Astrocyte (in vitro differentiated cells and primary cell): ENCODE measurements around the gene MYO1B. TPM values are rescaled to one million over a fixed set of nuclear protein-coding genes. Genes with fewer than 3 reads are reported as not detected.
A peak's percentile ranks its signal among the peaks of the same experiment; 100 is the strongest.

ENCODE experiments used
- DNase-seq: peaks from one replicate; pipeline ENCODE4 v3.0.0-alpha.2; 2010; ENCODE audit warnings: low read depth
- FAIRE-seq: peaks from 2 replicates; lab custom pipeline; 2011; peaks lifted over from hg19 to GRCh38; lab: Jason Lieb, UNC
- H2AFZ ChIP-seq: 2 replicates; pipeline ENCODE4 v1.6.0; 2012; ENCODE audit warnings: low read depth, low read length, inconsistent platforms
- H3K27ac ChIP-seq: 2 replicates; pipeline ENCODE4 v1.5.1; 2011; ENCODE audit warnings: low read depth, low read length, inconsistent platforms
- H3K27me3 ChIP-seq: 2 replicates; pipeline ENCODE4 v1.6.0; 2011; ENCODE audit warnings: low read length, inconsistent platforms; ENCODE audit not compliant: insufficient read depth
- H3K36me3 ChIP-seq: 2 replicates; pipeline ENCODE4 v1.5.1; 2011; ENCODE audit warnings: low read length, inconsistent platforms; ENCODE audit not compliant: insufficient read depth
- H3K4me1 ChIP-seq: 2 replicates; pipeline ENCODE4 v1.5.1; 2011; ENCODE audit warnings: low read length, inconsistent platforms; ENCODE audit not compliant: insufficient read depth
- H3K4me2 ChIP-seq: 2 replicates; pipeline ENCODE4 v1.6.0; 2012; ENCODE audit warnings: low read length, inconsistent platforms
- H3K4me3 ChIP-seq: 2 replicates; pipeline ENCODE4 v1.5.1; 2011; ENCODE audit warnings: low read depth, mild to moderate bottlenecking, low read length, inconsistent platforms; ENCODE audit not compliant: insufficient read depth
- H3K79me2 ChIP-seq: 2 replicates; pipeline ENCODE4 v1.6.0; 2012; ENCODE audit warnings: mild to moderate bottlenecking, low read length, inconsistent platforms; ENCODE audit not compliant: insufficient read depth
- H3K9ac ChIP-seq: 2 replicates; pipeline ENCODE4 v1.6.0; 2012; ENCODE audit warnings: mild to moderate bottlenecking, low read length, inconsistent platforms
- H3K9me3 ChIP-seq: 2 replicates; pipeline ENCODE4 v1.5.1; 2012; ENCODE audit warnings: low read depth, mild to moderate bottlenecking, low read length, inconsistent platforms; ENCODE audit not compliant: insufficient read depth
- H4K20me1 ChIP-seq: 2 replicates; pipeline ENCODE4 v1.6.0; 2012; ENCODE audit warnings: low read length, inconsistent platforms; ENCODE audit not compliant: insufficient read depth
- H3K27ac Mint-ChIP-seq: one replicate; pipeline ENCODE4 v1.8.0; 2021; ENCODE audit warnings: mild to moderate bottlenecking, mixed read lengths; ENCODE audit not compliant: unreplicated experiment
- H3K27me3 Mint-ChIP-seq: one replicate; pipeline ENCODE4 v1.8.0; 2021; ENCODE audit warnings: low read depth, mixed read lengths; ENCODE audit not compliant: unreplicated experiment
- H3K36me3 Mint-ChIP-seq: one replicate; pipeline ENCODE4 v1.8.0; 2021; ENCODE audit warnings: low read depth, mixed read lengths; ENCODE audit not compliant: unreplicated experiment
- H3K4me1 Mint-ChIP-seq: one replicate; pipeline ENCODE4 v1.8.0; 2021; ENCODE audit warnings: low read depth, mixed read lengths; ENCODE audit not compliant: unreplicated experiment
- H3K4me3 Mint-ChIP-seq: one replicate; pipeline ENCODE4 v1.8.0; 2021; ENCODE audit warnings: mild to moderate bottlenecking, moderate library complexity, mixed read lengths; ENCODE audit not compliant: unreplicated experiment
- H3K9me3 Mint-ChIP-seq: one replicate; pipeline ENCODE4 v1.8.0; 2021; ENCODE audit warnings: mild to moderate bottlenecking, mixed read lengths; ENCODE audit not compliant: unreplicated experiment
- CTCF ChIP-seq: IDR thresholded peaks from 2 replicates; pipeline ENCODE4 v1.5.1; 2011; ENCODE audit warnings: low read depth, mild to moderate bottlenecking, inconsistent platforms, low read length, moderate library complexity; ENCODE audit not compliant: insufficient read depth
- EZH2 ChIP-seq: IDR thresholded peaks from 2 replicates; pipeline ENCODE4 v1.6.1; 2012; ENCODE audit warnings: mild to moderate bottlenecking, low read length, inconsistent platforms; ENCODE audit not compliant: insufficient read depth
- total RNA-seq: library from RNA; stranded (reverse); gene quantifications from 2 replicates; pipeline ENCODE4 v1.2.1, GENCODE V29; 2021

The MYO1B gene
- total RNA-seq, 1 donor from 2014 or later, result 95.7 TPM

- Histone ChIP-seq H3K36me3 (no peaks in the 10 kb centered on the region), H4K20me1 (no peaks in the 10 kb centered on the region), H3K27me3 (no peaks in the 10 kb centered on the region), H3K4me1 (peaks cover 8% of the 10 kb centered on the region), H2AFZ (no peak overlapping the region), H3K27ac (peak overlapping the region; percentile 69), H3K4me3 (no peak overlapping the region), H3K9me3 (peaks cover 6% of the 10 kb centered on the region), H3K4me2 (peak overlapping the region; percentile 50), H3K9ac (peak overlapping the region; percentile 42), H3K79me2 (no peaks in the 10 kb centered on the region)
- FAIRE-seq (peak; percentile 97), DNase-seq (peak; percentile 78)
- Mint-ChIP-seq H3K4me1 (peaks cover 14% of the 10 kb centered on the region), H3K4me3 (no peak overlapping the region), H3K27me3 (no peaks in the 10 kb centered on the region), H3K36me3 (no peaks in the 10 kb centered on the region), H3K9me3 (peaks cover 3% of the 10 kb centered on the region), H3K27ac (peak overlapping the region; percentile 78)
- TF ChIP-seq CTCF (no peak), EZH2 (no peak)
These were observed 42.9 kb upstream of the MYO1B start for GRCh38 chr2:191202209-191202721.

GRCh38 chr2:191202881-191203397 lies 42.3 kb upstream of the MYO1B start:
- Histone ChIP-seq H3K9ac (peak overlapping the region; percentile 42), H3K27me3 (no peaks in the 10 kb centered on the region), H3K79me2 (no peaks in the 10 kb centered on the region), H2AFZ (no peak overlapping the region), H3K27ac (peak overlapping the region; percentile 69), H3K4me2 (peak overlapping the region; percentile 50), H3K4me3 (no peak overlapping the region), H3K36me3 (no peaks in the 10 kb centered on the region), H4K20me1 (no peaks in the 10 kb centered on the region), H3K4me1 (peaks cover 8% of the 10 kb centered on the region), H3K9me3 (peaks cover 6% of the 10 kb centered on the region)
- Mint-ChIP-seq H3K27ac (peak overlapping the region; percentile 78), H3K4me3 (no peak overlapping the region), H3K36me3 (no peaks in the 10 kb centered on the region), H3K9me3 (peaks cover 5% of the 10 kb centered on the region), H3K27me3 (no peaks in the 10 kb centered on the region), H3K4me1 (peaks cover 14% of the 10 kb centered on the region)
- FAIRE-seq (peak; percentile 9), DNase-seq (peak; percentile 58)
- TF ChIP-seq CTCF (no peak), EZH2 (no peak)

GRCh38 chr2:191204433-191204832 lies 40.8 kb upstream of the MYO1B start:
- no peaks in the 10 kb centered on the region for H3K79me2 ChIP-seq
- H4K20me1 ChIP-seq, result no peaks in the 10 kb centered on the region
- no peaks in the 10 kb centered on the region for H3K36me3 ChIP-seq
- Mint-ChIP-seq H3K4me1 (peaks cover 16% of the 10 kb centered on the region), H3K36me3 (no peaks in the 10 kb centered on the region), H3K4me3 (no peak overlapping the region), H3K27ac (no peak overlapping the region), H3K9me3 (peaks cover 5% of the 10 kb centered on the region), H3K27me3 (no peaks in the 10 kb centered on the region)
- no peak overlapping the region for H3K4me3 ChIP-seq
- peaks cover 8% of the 10 kb centered on the region for H3K4me1 ChIP-seq
- DNase-seq (no peak), FAIRE-seq (no peak)
- H3K27me3 ChIP-seq, result no peaks in the 10 kb centered on the region
- peaks cover 6% of the 10 kb centered on the region for H3K9me3 ChIP-seq
- H3K9ac ChIP-seq, result no peak overlapping the region
- no peak overlapping the region for H2AFZ ChIP-seq
- no peak overlapping the region for H3K4me2 ChIP-seq
- no peak overlapping the region for H3K27ac ChIP-seq
- TF ChIP-seq EZH2 (no peak), CTCF (no peak)
